H9 (cell line): ENCODE results near the gene FRAT2. TPM values are rescaled to one million over a fixed set of nuclear protein-coding genes. Genes with fewer than 3 reads are reported as not detected.

Experiments used
- DNase-seq: peaks from one replicate; pipeline ENCODE4 v3.0.0-alpha.2; 2017
- H2AFZ ChIP-seq: one replicate; pipeline ENCODE4 v1.6.1; 2013; ENCODE audit warnings: mild to moderate bottlenecking, low read length, control low read depth, moderate library complexity
- H2AK5ac ChIP-seq: 2 replicates; pipeline ENCODE4 v1.6.1; 2013; ENCODE audit warnings: low read length, control low read depth, mixed read lengths; ENCODE audit not compliant: insufficient read length
- H2BK120ac ChIP-seq: one replicate; pipeline ENCODE4 v1.6.1; 2013; ENCODE audit warnings: low read depth, mild to moderate bottlenecking, low read length, control low read depth, inconsistent platforms; ENCODE audit not compliant: poor library complexity, severe bottlenecking
- H2BK12ac ChIP-seq: 2 replicates; pipeline ENCODE4 v1.6.1; 2013; ENCODE audit warnings: low read length, control low read depth, mixed read lengths, low read depth; ENCODE audit not compliant: insufficient read length
- H2BK15ac ChIP-seq: 2 replicates; pipeline ENCODE4 v1.6.1; 2013; ENCODE audit warnings: low read depth, low read length, control low read depth
- H2BK20ac ChIP-seq: one replicate; pipeline ENCODE4 v1.6.1; 2013; ENCODE audit warnings: low read depth, mild to moderate bottlenecking, low read length, control low read depth, inconsistent platforms; ENCODE audit not compliant: poor library complexity, severe bottlenecking
- H2BK5ac ChIP-seq: 2 replicates; pipeline ENCODE4 v1.6.1; 2013; ENCODE audit warnings: low read length, control low read depth, mixed read lengths; ENCODE audit not compliant: insufficient read length
- H3K14ac ChIP-seq: 2 replicates; pipeline ENCODE4 v1.6.1; 2013; ENCODE audit warnings: low read length, control low read depth; ENCODE audit not compliant: insufficient read depth
- H3K18ac ChIP-seq: 2 replicates; pipeline ENCODE4 v1.6.1; 2013; ENCODE audit warnings: low read depth, mild to moderate bottlenecking, mixed read lengths, low read length, control low read depth; ENCODE audit not compliant: insufficient read length
- H3K23ac ChIP-seq: 2 replicates; pipeline ENCODE4 v1.6.1; 2013; ENCODE audit warnings: low read length, control low read depth, mixed read lengths, low read depth; ENCODE audit not compliant: insufficient read length
- H3K23me2 ChIP-seq: 2 replicates; pipeline ENCODE4 v1.6.1; 2013; ENCODE audit warnings: low read depth, mild to moderate bottlenecking, mixed read lengths, low read length, control low read depth; ENCODE audit not compliant: insufficient read length, poor library complexity, severe bottlenecking
- H3K27ac ChIP-seq: 2 replicates; pipeline ENCODE4 v1.5.1; 2013; ENCODE audit warnings: low read length, control low read depth, mixed read lengths, low read depth; ENCODE audit not compliant: insufficient read length
- H3K27me3 ChIP-seq: 2 replicates; pipeline ENCODE4 v1.6.1; 2013; ENCODE audit warnings: low read length, control low read depth, inconsistent platforms; ENCODE audit not compliant: insufficient read depth
- H3K4ac ChIP-seq: 2 replicates; pipeline ENCODE4 v1.6.1; 2013; ENCODE audit warnings: low read depth, mild to moderate bottlenecking, control low read depth, inconsistent platforms, low read length, moderate library complexity
- H3K4me1 ChIP-seq: 2 replicates; pipeline ENCODE4 v1.6.1; 2013; ENCODE audit warnings: low read length, control low read depth, inconsistent platforms; ENCODE audit not compliant: insufficient read depth
- H3K4me2 ChIP-seq: 2 replicates; pipeline ENCODE4 v1.6.1; 2013; ENCODE audit warnings: low read length, control low read depth, mixed read lengths; ENCODE audit not compliant: insufficient read length, insufficient read depth
- H3K56ac ChIP-seq: 2 replicates; pipeline ENCODE4 v1.6.1; 2013; ENCODE audit warnings: low read depth, mild to moderate bottlenecking, mixed read lengths, low read length, control low read depth; ENCODE audit not compliant: insufficient read length
- H3K79me1 ChIP-seq: 2 replicates; pipeline ENCODE4 v1.6.1; 2013; ENCODE audit warnings: low read depth, mild to moderate bottlenecking, moderate library complexity, low read length, control low read depth, inconsistent platforms; ENCODE audit not compliant: insufficient read depth, poor library complexity, severe bottlenecking
- H3K79me2 ChIP-seq: 2 replicates; pipeline ENCODE4 v1.6.1; 2013; ENCODE audit warnings: low read length, control low read depth, inconsistent platforms; ENCODE audit not compliant: insufficient read depth
- H3K9ac ChIP-seq: 2 replicates; pipeline ENCODE4 v1.6.1; 2013; ENCODE audit warnings: low read length, control low read depth, mixed read lengths; ENCODE audit not compliant: insufficient read length; ENCODE audit errors: extremely low read depth
- H3K9me3 ChIP-seq: one replicate; pipeline ENCODE4 v1.6.1; 2013; ENCODE audit warnings: low read depth, low read length, inconsistent platforms; ENCODE audit not compliant: control insufficient read depth
- H3T11ph ChIP-seq: one replicate; pipeline ENCODE4 v1.6.1; 2013; ENCODE audit warnings: mild to moderate bottlenecking, low read length, control low read depth, inconsistent platforms
- H4K20me1 ChIP-seq: one replicate; pipeline ENCODE4 v1.6.1; 2013; ENCODE audit not compliant: control insufficient read depth, insufficient read length, insufficient read depth
- H4K5ac ChIP-seq: 2 replicates; pipeline ENCODE4 v1.6.1; 2013; ENCODE audit warnings: low read depth, mild to moderate bottlenecking, mixed read lengths, low read length, control low read depth; ENCODE audit not compliant: insufficient read length
- H4K8ac ChIP-seq: replicated peaks from 2 replicates; pipeline ENCODE4 v1.6.1; 2013; ENCODE audit warnings: low read length, control low read depth, mixed read lengths, low read depth; ENCODE audit not compliant: insufficient read length
- H4K91ac ChIP-seq: 2 replicates; pipeline ENCODE4 v1.6.1; 2013; ENCODE audit warnings: low read depth, mild to moderate bottlenecking, moderate library complexity, mixed read lengths, low read length, control low read depth; ENCODE audit not compliant: insufficient read length
- H3K27ac Mint-ChIP-seq, 3 experiments: 2 replicates in 2 of 3; 3 replicates in 1 of 3; pipeline ENCODE4 v1.8.0; 2020 to 2021; ENCODE audit warnings: mixed read lengths in 3 of 3, mild to moderate bottlenecking in 1 of 3, moderate library complexity in 1 of 3
- H3K27me3 Mint-ChIP-seq: 2 replicates; pipeline ENCODE4 v1.8.0; 2021; ENCODE audit warnings: low read depth, mild to moderate bottlenecking, moderate library complexity, mixed read lengths
- H3K36me3 Mint-ChIP-seq, 3 experiments: 2 replicates in 2 of 3; 3 replicates in 1 of 3; pipeline ENCODE4 v1.8.0; 2020 to 2021; ENCODE audit warnings: low read depth in 3 of 3, mixed read lengths in 3 of 3; ENCODE audit not compliant: insufficient read depth in 1 of 3
- H3K4me1 Mint-ChIP-seq, 2 experiments: 2 replicates each; pipeline ENCODE4 v1.8.0; 2020; ENCODE audit warnings: mixed read lengths in 2 of 2
- H3K4me3 Mint-ChIP-seq, 2 experiments: 2 replicates in 1 of 2; 3 replicates in 1 of 2; pipeline ENCODE4 v1.8.0; 2020 to 2021; ENCODE audit warnings: mild to moderate bottlenecking in 2 of 2, mixed read lengths in 2 of 2, moderate library complexity in 1 of 2
- H3K9me3 Mint-ChIP-seq, 2 experiments: 2 replicates in 1 of 2; 3 replicates in 1 of 2; pipeline ENCODE4 v1.8.0; 2020; ENCODE audit warnings: mild to moderate bottlenecking in 2 of 2, mixed read lengths in 2 of 2, moderate library complexity in 1 of 2
- CTCF ChIP-seq: fragments of 200-600 bp; sonication (generic); conservative IDR thresholded peaks from 3 replicates; pipeline ENCODE4 v1.8.0; 2021; ENCODE audit warnings: antibody characterized with exemption, mild to moderate bottlenecking
- WGBS: extraction: QIAGEN DNeasy Blood & Tissue Kit; methylation state at CpG from one replicate; pipeline ENCODE4 v1.1.7; 2013; ENCODE audit warnings: missing lambda C conversion rate, low lambda C conversion rate, mixed read lengths; ENCODE audit not compliant: insufficient read length; ENCODE audit errors: extremely low coverage; 5-methylcytosine and 5-hydroxymethylcytosine counted together
- total RNA-seq: library from RNA; stranded (reverse); gene quantifications from 2 replicates; pipeline ENCODE4 v1.2.1, GENCODE V29; 2021

Gene FRAT2
- total RNA-seq, 1 experiment from 2014 or later: 129 TPM

GRCh38 chr10:97378933-97379921, 44.7 kb upstream of the FRAT2 start:
- WGBS: no CpG with 5 or more reads among the region's 15 CpGs
- H2BK12ac ChIP-seq: no peak overlapping the region
- no peaks in the 10 kb centered on the region for H3K9me3 Mint-ChIP-seq

More at GRCh38 chr10:97378933-97379921, 44.7 kb upstream of the FRAT2 start:
- no peak for DNase-seq
- Histone ChIP-seq H3K56ac (no peak overlapping the region), H2AFZ (no peak overlapping the region), H3K9me3 (no peaks in the 10 kb centered on the region), H3K27me3 (no peaks in the 10 kb centered on the region), H3K4me1 (no peaks in the 10 kb centered on the region), H3K9ac (no peak overlapping the region), H3T11ph (no peak overlapping the region), H2BK20ac (no peak overlapping the region), H3K27ac (no peak overlapping the region), H3K4me2 (no peak overlapping the region), H4K8ac (no peak overlapping the region), H3K23ac (no peak overlapping the region), H4K91ac (no peak overlapping the region), H2BK120ac (no peak overlapping the region), H3K14ac (no peak overlapping the region), H4K5ac (no peak overlapping the region), H2AK5ac (no peak overlapping the region), H3K23me2 (no peaks in the 10 kb centered on the region), H4K20me1 (no peaks in the 10 kb centered on the region), H2BK5ac (no peak overlapping the region), H3K79me1 (no peaks in the 10 kb centered on the region), H2BK15ac (no peak overlapping the region), H3K4ac (no peak overlapping the region), H3K18ac (no peak overlapping the region), H3K79me2 (no peaks in the 10 kb centered on the region)
- H3K36me3 Mint-ChIP-seq: peaks cover 18 to 75% (median 32%) of the 10 kb centered on the region in 3 experiments; a peak in 6 of 7 replicates
- TF ChIP-seq CTCF: no peak
- no peak overlapping the region for H3K4me3 Mint-ChIP-seq
- no peaks in the 10 kb centered on the region for H3K4me1 Mint-ChIP-seq
- H3K27me3 Mint-ChIP-seq: no peaks in the 10 kb centered on the region
- 0 out of 7 replicates have a peak overlapping the region, but pooled peaks of 1 of the 3 experiments have one; percentile 16 for H3K27ac Mint-ChIP-seq
